ENCODE results near the gene CLDN7.
A peak's percentile ranks its signal among the peaks of the same experiment; 100 is the strongest.

CLDN7 gene

DNA sequence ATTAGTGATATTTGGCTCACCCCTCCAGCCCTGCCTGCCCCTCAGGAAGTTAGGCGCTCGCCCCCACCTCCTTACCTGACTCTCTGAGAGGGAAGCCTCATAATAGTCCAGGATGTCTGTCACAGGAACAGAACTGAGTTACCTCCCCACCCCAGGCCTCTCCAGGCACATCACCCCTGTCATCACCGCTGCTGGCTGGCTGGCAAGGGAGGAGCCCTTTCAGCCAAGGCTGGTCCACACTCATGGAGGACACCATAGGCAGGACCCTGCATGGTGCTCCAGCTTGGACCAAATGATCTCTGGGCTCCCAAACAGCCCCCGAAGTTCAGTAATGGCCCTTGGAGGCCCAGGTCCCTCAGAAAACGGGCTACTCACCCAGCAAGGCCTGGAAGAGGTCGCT, 44.1 kb downstream of the CLDN7 start:
- no peak for DNase-seq

DNA sequence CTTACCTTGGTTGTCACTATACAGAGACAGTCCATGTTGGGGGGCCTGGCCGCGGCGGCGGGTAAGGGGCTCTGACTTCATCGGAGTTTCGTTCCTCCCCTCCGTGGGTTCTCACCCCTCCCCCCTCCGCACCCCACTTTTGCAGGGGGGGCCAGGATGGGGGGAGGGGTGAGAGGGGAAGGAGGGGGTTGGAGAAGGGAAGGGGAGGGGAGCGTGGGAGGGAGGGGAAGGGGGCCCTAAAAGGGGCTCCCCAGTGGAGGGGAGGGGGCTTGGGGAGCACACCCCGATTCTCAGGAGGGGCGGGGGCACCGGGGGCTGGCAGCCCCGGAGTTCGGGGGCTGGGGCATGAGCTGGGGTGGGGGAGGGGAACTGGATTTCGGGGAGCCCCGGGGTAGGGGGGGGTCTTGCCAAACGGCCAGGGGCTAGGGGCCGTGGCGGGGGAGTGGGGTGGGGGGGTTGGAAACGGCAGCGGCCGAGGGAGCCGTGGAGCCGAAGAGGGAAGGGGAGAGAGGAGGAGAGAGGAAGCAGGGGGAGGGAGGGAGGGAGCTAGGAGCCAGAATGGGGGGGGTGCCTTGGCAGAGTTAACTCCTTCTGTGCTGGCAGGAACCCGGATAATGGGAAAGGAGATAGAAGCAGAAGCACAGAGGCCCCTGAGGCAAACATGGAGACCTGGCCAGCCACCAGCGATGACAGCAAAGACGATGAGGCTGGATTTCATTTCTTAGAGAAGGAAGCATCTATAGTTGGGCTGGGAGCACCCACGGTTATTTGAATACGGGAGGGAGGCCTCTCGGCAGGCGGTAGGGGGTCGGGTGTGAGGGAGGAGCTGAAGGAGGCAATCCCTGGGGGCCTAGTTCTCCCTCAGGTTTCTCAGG, 44.9 kb downstream of the CLDN7 start:
- peak; percentile 25 for DNase-seq

DNA sequence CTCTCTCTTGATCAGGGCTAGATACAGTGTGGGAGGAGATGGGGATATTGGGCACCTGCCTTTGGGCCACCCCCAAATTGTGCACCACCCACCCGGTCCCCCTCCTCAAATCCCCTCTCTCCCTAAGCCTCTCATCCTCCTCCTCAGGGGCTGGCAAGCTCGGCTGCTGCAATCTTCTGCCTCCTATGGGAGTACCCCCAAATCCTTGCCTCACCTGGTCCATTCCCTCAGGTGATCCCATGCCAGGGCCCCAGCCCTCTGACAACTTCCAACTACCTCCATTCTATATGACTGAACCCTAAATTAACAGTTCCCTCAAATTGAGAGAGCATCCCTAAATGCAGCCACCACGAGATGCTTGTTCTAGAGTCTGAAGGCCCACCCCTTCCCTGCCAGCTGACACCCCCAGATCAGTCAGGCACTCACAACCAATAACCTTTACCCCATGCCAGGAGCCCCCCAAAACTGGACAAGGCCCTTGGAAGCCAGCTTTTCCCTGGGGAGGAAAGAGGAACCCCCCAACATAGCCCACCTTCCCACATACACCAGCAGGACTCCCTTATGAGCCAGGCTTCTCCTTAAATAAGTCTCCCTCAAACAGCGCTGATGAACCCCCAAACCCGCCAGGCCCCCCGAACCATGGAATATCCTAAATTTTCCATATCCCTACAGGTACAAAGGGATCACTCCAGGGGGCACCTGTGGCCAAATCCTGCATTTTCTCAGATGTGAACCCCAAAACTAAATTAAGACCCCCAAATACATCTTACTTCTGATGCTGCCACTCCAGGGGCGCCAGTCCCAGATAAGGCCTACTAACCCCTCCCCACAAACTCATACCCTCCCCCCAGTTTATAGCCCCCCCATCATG, 45.8 kb downstream of the CLDN7 start:
- DNase-seq: no peak

DNA sequence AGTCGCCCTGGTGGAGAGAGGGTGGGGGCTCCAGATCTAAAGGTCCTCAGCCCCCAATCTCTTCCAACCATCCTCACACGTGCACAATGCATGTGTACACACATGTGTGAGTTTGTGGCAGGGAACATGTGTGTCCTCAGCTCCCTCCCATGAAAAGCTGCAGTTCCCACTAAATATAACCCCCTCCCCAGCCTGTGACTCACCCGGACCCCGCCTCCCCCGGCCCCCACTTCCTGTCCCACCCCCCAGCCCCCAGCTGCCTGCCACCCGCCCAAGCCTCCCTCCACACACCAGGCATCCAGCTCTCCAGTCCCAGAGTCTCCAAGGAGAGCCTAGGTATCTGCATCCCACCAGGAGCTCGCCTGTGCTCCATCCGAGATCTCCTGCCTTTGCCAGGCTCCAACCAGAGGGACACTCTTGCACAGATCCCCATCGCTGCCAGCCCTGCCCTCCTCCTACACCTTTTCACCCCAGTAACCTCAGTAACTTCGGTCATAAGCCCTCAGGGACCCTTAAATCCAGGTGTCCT, 46.6 kb downstream of the CLDN7 start:
- DNase-seq: no peak

DNA sequence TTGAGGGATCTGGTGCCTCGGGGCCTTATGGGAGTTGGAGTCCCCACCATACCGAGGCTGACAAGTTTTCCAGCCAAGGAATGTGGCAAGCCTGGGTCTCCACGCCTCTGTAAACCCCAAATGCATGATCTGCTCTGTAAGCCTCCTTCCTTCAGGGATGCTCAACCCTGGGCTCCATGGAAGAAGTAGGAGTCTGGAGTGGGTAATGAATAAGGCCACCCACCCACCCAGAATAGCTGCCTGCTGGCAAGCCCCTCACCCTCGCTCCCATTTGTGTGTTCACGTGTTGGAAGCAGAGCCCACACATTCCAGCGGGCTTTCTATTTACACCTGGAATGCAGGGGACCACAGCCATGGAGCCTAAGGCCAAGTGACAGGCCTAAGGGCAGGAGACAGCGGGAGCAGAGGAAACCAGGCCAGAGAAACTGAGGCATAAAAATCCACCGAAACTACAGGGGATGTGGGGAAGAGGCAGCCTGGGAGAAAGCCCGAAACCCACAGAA, 47.1 kb downstream of the CLDN7 start:
- DNase-seq: peak; percentile 34

DNA sequence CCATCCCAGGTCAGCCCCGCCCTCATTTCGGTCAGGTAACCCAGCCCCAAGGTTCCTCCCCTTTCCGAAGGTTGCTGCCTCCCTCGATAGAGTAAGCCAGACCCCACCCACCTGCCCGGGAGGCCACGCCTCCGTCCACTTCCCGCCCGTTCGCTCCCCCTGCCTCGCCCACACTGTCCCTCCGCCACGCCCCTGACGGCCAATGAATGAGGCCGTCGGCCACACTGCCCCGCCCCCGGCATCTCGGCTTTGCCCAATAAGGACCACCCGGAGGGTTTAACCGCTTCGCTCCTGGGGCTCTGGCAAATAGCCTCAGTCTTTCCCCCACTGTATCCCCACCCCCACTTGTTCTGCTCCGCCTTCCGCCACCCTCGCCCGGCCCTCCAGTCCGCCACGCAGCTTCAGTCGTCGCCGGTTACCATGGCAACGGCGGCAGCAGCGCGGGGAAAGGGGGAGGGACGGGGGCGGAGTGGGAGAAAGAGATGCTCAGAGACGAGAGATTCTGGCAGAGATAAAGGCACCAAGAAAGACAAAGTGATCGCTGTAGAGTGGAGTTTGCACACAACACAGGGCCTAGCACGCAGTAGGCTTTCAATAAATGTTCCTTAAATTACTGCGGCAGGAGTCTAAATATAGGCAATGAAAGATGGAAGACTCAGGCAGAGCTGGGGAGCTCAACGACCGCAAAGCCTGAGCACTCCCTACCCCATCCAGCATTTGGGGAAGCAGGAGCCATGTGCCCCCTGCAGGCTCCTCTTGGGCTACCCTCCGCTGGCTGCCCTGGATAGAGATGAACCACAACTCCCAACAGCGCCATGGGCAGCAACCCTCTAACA, 47.8 kb downstream of the CLDN7 start:
- DNase-seq: peak; percentile 85

DNA sequence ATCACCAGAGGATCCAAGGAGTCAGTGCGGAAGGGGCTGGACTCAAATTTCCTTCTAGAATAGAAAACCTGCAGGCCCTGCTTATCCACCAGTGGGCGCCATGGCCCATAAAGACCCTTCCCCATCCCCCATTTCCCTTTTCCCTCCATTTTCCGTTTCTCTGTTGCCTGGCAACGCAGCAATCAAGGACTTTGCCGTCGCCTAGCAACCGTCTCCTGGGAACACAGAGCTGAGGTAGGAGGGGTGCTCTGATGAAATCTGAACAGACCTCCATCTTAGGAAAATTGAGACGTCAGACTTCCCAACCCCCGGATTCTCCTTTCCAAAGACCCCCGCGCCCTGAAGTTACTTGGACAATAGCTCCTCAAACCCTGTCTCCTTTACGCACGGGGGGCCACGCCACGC, 48.4 kb downstream of the CLDN7 start:
- DNase-seq: peak; percentile 74

DNA sequence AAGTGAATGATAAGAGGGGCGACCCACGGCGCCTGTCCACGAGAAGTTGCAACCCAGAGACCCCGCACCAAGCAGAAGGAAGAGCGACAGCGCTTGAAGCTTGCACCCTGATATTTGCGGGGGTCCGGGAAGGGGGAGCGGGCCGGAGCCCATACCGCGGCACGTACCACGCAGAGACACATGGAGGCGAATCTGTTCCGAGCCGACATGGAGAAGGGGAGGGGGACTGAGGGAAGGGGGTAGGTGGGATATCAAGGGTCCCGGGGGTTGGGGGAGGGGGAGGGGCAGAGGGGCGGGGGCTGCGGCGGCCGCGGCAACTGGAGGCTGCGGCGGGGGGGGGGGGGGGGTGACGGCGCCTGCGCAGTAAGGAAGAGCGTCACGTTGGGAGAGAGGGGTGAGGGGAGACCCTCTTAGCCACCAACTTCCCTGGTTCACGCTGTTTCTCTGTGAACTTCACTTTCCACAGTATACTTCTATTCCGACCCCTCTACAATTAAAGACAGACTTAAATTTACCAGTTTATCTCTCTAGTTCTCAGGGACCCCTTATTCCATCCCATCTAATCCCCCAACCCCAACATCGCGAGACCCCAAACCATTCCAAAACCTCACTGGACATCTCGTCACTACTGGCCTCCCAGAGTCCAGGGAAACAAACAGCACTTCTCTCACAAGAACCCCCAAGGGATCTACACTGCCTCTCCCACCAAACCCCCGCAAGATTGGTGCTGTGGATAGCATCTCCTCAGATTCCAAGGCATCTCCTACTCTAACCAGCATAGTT, 50.6 kb downstream of the CLDN7 start:
- no peak for DNase-seq

All from NCI-H2029 (cell line).